ENCODE data around the gene LIMA1. TPM values are rescaled to one million over a fixed set of nuclear protein-coding genes. Genes with fewer than 3 reads are reported as not detected.

LIMA1 gene
- total RNA-seq, 2 donors from 2014 or later: 228 to 385 TPM

DNA sequence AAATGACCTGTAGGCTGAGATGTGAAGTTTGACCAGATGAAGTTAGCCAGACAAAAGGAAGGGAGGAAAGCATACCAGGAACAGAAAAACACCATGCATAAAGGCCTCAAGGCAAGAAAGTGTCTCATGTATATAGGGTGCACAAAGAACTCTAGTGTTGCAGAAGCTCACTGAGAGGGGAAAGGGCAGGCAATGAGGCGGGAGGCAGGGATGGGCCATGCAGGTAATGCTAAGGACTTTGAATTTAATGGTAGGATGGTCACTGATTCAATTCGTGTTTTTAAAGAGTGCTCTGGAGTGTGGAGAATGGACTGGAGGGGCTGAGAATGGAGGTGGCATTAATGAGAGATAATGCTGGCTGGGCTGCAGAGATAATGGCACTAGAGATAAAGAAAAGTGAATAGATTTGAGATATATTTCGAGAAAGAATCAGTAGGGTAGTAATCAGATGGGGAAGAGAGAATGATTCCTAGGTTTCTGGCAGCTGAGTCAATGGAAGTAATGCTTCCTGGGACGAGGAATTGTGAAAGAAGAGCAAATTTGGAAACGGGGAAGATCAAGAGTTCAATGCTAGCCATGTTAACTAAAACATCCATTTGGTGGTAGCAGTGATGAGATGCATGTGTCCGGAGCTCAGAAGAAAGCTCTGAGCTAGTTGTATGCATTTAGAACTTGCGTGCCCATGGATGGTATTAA lies 43.1 kb downstream of the LIMA1 start:
- no peak for TF ChIP-seq CTCF (IDR thresholded peaks at IDR 0.05)
- Histone ChIP-seq H3K9ac (ENCODE audit: low read depth in 2 of 2, low read length in 2 of 2) (peak overlapping the region in 1 of 2 donors; percentile 57), H3K4me1 (no peaks in the 10 kb centered on the region), H3K4me3 (no peak overlapping the region), H3K9me3 (no peaks in the 10 kb centered on the region), H3K36me3 (no peaks in the 10 kb centered on the region), H3K27ac (peak overlapping the region; percentile 87), H3K27me3 (no peaks in the 10 kb centered on the region)
- intact Hi-C loops (cut with DNase I): no loop called here
- DNase-seq: no peak

DNA sequence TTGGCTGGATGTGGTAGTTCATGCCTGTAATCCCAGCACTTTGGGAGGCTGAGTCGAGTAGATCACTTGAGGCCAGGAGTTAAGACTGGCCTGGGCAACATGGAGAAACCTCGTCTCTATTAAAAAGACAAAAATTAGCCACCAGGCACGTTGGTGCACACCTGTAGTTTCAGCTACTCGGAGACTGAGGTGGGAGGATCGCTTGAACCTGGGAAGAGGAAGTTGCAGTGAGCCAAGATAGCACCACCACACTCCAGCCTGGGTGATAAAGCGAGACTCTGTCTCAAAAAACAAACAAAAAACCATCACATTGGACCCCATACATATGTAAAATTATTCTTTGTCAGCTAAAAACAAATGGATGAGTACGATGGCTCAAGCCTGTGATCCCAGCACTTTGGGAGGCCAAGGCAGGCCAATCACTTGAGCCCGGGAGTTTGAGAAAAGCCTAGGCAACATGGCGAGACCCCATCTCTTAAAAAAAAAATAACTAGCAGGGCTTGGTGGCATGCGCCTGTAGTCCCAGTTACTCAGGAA lies 43.9 kb downstream of the LIMA1 start:
- H3K9me3 ChIP-seq: no peaks in the 10 kb centered on the region
- no peak overlapping the region for H3K4me3 ChIP-seq
- H3K27me3 ChIP-seq: no peaks in the 10 kb centered on the region
- intact Hi-C loops (cut with DNase I): no loop called here
- no peaks in the 10 kb centered on the region for H3K36me3 ChIP-seq
- no peak for DNase-seq
- no peaks in the 10 kb centered on the region for H3K4me1 ChIP-seq
- H3K9ac ChIP-seq (ENCODE audit: low read depth in 2 of 2, low read length in 2 of 2): no peak overlapping the region
- no peak for TF ChIP-seq CTCF (IDR thresholded peaks at IDR 0.05)
- H3K27ac ChIP-seq: peak overlapping the region; percentile 87

DNA sequence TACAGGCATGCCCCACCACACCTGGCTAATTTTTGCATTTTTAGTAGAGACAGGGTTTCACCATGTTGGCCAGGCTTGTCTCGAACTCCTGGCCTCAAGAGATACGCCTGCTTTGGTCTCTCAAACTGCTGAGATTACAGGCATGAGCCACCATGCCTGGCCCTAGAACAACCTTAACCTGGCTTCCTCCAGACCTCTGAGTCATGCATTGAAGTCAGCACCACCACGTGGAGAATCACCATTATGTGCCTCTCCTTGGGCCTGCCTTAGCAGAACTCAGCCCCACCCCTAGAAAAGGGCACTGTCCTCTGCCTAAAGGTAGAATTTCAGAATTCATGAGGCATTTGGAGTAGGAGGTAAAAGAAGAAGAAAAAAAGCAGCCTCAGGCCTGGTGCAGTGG lies 49.0 kb downstream of the LIMA1 start:
- no peak for TF ChIP-seq CTCF (IDR thresholded peaks at IDR 0.05)
- H3K27me3 ChIP-seq: no peaks in the 10 kb centered on the region
- peak; percentile 69 for DNase-seq
- intact Hi-C loops (cut with DNase I): no loop called here
- H3K9me3 ChIP-seq: no peaks in the 10 kb centered on the region
- no peak overlapping the region for H3K27ac ChIP-seq
- no peaks in the 10 kb centered on the region for H3K4me1 ChIP-seq
- no peak overlapping the region for H3K4me3 ChIP-seq
- no peaks in the 10 kb centered on the region for H3K36me3 ChIP-seq
- no peak overlapping the region for H3K9ac ChIP-seq (ENCODE audit: low read depth in 2 of 2, low read length in 2 of 2)

GRCh38 chr12:50232771-50233209 lies 50.5 kb downstream of the LIMA1 start:
- no peak for TF ChIP-seq CTCF (IDR thresholded peaks at IDR 0.05)
- no peaks in the 10 kb centered on the region for H3K9me3 ChIP-seq
- H3K27ac ChIP-seq: no peak overlapping the region
- no peak overlapping the region for H3K4me3 ChIP-seq
- H3K27me3 ChIP-seq: no peaks in the 10 kb centered on the region
- no peaks in the 10 kb centered on the region for H3K4me1 ChIP-seq
- H3K9ac ChIP-seq (ENCODE audit: low read depth in 2 of 2, low read length in 2 of 2): no peak overlapping the region
- no peaks in the 10 kb centered on the region for H3K36me3 ChIP-seq
- no peak for DNase-seq
- intact Hi-C loops (cut with DNase I): no loop called here

DNA sequence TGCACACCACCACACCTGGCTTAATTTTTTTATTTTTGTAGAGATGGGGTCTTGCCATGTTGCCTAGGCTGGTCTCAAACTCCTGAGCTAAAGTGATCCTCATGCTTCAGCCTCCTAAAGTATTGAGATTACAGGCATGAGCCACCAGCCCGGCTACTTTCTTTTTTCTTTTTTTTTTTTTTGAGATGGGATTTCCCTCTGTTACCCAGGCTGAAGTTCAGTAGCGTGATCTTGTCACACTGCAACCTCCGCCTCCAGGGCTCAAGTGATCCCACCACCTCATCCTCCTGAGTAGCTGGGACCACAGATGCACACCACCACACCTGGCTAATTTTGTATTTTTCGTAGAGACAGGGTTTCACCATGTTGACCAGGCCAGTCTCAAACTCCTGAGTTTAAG lies 51.1 kb downstream of the LIMA1 start:
- no peaks in the 10 kb centered on the region for H3K9me3 ChIP-seq
- no peak for TF ChIP-seq CTCF (IDR thresholded peaks at IDR 0.05)
- no peak for DNase-seq
- intact Hi-C loops (cut with DNase I): no loop called here
- H3K27ac ChIP-seq: no peak overlapping the region
- no peaks in the 10 kb centered on the region for H3K4me1 ChIP-seq
- no peaks in the 10 kb centered on the region for H3K36me3 ChIP-seq
- H3K27me3 ChIP-seq: no peaks in the 10 kb centered on the region
- no peak overlapping the region for H3K4me3 ChIP-seq
- H3K9ac ChIP-seq (ENCODE audit: low read depth in 2 of 2, low read length in 2 of 2): no peak overlapping the region

Measured in colonic mucosa (tissue), 4 donors.